ENCODE results near the gene GPRIN3.
A peak's percentile ranks its signal among the peaks of the same experiment; 100 is the strongest.

GPRIN3 gene

GRCh38 chr4:89296399-89296798 is 11.2 kb downstream of the GPRIN3 start:
- Histone ChIP-seq H3K27me3 (replicated peaks; ENCODE audit: control insufficient read depth, insufficient read depth, low read length, poor library complexity, severe bottlenecking) (no peaks in the 10 kb centered on the region), H3K27ac (ENCODE audit: insufficient read depth, low read length, poor library complexity, severe bottlenecking) (peak overlapping the region; percentile 78), H3K9me3 (ENCODE audit: control insufficient read depth, low read length) (no peaks in the 10 kb centered on the region), H3K4me1 (ENCODE audit: control insufficient read depth, insufficient read depth, low read length, poor library complexity, severe bottlenecking) (peaks cover 73% of the 10 kb centered on the region), H3K36me3 (ENCODE audit: control insufficient read depth, insufficient read depth, low read length) (no peaks in the 10 kb centered on the region), H3K4me3 (ENCODE audit: insufficient read depth, low read depth, low read length, poor library complexity, severe bottlenecking) (no peak overlapping the region)
- no peak for DNase-seq

DNA sequence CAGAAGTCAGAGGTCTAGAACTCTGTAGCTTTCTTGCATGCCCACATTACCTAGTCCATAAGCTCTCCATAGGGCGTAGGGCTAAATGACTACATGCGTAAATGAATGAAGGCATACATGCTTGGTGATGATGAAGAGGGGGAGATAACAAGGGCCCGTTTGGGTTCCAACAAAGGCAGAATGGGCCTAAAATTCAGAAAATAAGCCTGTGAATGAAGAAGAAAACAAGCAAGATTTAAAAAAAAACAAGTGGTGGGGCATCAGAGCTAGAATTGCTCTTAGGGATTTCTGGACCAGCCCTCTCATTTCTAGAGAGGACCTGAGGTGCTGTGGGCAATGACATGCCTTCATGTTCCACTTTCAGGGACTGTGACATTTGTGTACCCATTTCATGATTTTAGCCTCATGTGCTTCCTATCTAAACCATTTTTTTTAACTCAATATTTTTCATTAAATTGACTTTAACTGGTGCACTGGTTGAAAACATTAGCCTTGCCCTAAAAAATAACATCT is 12.1 kb downstream of the GPRIN3 start:
- Histone ChIP-seq H3K9me3 (ENCODE audit: control insufficient read depth, low read length) (no peaks in the 10 kb centered on the region), H3K27me3 (replicated peaks; ENCODE audit: control insufficient read depth, insufficient read depth, low read length, poor library complexity, severe bottlenecking) (no peaks in the 10 kb centered on the region), H3K4me1 (ENCODE audit: control insufficient read depth, insufficient read depth, low read length, poor library complexity, severe bottlenecking) (peaks cover 69% of the 10 kb centered on the region), H3K4me3 (ENCODE audit: insufficient read depth, low read depth, low read length, poor library complexity, severe bottlenecking) (no peak overlapping the region), H3K27ac (ENCODE audit: insufficient read depth, low read length, poor library complexity, severe bottlenecking) (peak overlapping the region; percentile 78), H3K36me3 (ENCODE audit: control insufficient read depth, insufficient read depth, low read length) (no peaks in the 10 kb centered on the region)
- no peak for DNase-seq

DNA sequence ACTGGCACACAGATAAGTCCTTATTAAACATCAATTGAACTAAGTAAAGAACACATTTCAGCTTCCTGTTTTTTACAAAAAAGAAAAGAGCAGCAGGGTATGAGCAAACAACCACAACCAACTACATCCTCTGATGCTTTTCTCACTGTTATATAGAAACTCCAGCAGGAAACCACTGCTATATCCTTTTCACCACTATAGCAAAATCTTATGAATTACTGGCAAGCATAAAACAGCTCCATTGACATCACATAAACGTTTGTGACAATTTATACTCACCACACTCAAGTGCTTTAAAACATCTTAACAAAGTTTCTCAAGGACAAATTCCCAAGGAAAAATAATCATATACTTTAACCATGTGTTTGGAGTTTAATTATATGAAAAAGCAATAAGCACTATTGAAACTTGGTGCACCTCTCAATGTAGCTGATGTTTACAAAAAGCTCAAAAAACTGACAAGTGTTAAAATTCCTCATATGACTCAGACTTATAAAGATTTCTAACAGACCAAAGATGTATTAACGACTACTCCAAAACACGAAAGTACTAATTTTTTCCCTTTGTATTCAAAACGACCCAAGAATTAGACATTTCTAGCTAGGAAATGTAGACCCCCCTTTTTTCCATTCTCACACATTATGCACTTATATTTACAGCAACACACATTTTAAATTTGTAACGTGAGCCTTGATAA is 12.9 kb downstream of the GPRIN3 start:
- Histone ChIP-seq H3K27ac (ENCODE audit: insufficient read depth, low read length, poor library complexity, severe bottlenecking) (peak overlapping the region; percentile 78), H3K27me3 (replicated peaks; ENCODE audit: control insufficient read depth, insufficient read depth, low read length, poor library complexity, severe bottlenecking) (no peaks in the 10 kb centered on the region), H3K4me1 (ENCODE audit: control insufficient read depth, insufficient read depth, low read length, poor library complexity, severe bottlenecking) (peaks cover 69% of the 10 kb centered on the region), H3K4me3 (ENCODE audit: insufficient read depth, low read depth, low read length, poor library complexity, severe bottlenecking) (peak overlapping the region; percentile 17), H3K36me3 (ENCODE audit: control insufficient read depth, insufficient read depth, low read length) (no peaks in the 10 kb centered on the region), H3K9me3 (ENCODE audit: control insufficient read depth, low read length) (no peaks in the 10 kb centered on the region)
- DNase-seq, result no peak

GRCh38 chr4:89293299-89293698 is 14.3 kb downstream of the GPRIN3 start:
- Histone ChIP-seq H3K36me3 (ENCODE audit: control insufficient read depth, insufficient read depth, low read length) (no peaks in the 10 kb centered on the region), H3K9me3 (ENCODE audit: control insufficient read depth, low read length) (no peaks in the 10 kb centered on the region), H3K27ac (ENCODE audit: insufficient read depth, low read length, poor library complexity, severe bottlenecking) (peak overlapping the region; percentile 78), H3K27me3 (replicated peaks; ENCODE audit: control insufficient read depth, insufficient read depth, low read length, poor library complexity, severe bottlenecking) (no peaks in the 10 kb centered on the region), H3K4me1 (ENCODE audit: control insufficient read depth, insufficient read depth, low read length, poor library complexity, severe bottlenecking) (peaks cover 68% of the 10 kb centered on the region), H3K4me3 (ENCODE audit: insufficient read depth, low read depth, low read length, poor library complexity, severe bottlenecking) (peak overlapping the region; percentile 17)
- DNase-seq, result no peak

DNA sequence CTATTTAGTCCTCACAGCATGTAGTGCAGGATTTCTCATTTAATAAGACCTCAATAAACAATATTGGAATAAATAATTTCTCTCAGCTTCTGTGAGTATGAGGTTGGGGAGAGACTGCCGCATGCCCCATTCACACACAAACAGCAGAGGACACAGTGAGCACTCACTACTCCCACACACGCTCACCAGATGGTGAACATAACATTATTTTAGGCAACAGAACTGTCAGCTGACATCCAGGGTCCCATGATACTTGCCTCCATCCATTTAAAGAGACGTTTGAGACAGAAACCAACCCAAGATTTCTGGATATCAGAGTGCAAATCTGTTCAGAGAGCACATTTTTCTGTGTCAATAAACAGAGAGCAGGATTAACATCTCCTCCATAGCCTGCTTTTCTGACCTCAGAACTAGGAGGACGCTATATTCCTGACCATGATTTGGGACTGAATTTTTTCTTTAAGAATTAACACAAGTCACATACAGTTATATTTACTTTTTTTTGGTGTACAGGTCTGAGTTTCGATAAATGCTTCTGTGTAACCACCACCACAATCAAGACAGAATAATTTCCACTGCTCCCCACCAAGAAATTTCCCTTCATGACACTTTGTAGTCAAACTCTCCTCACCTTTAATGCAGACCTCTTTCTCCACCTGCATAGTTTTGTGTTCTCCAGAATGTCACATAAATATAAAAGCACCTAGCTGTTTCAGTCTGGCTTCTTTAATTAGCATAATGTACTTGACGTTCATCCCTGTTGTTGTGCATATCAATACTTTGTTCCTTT is 16.7 kb downstream of the GPRIN3 start:
- no peaks in the 10 kb centered on the region for H3K9me3 ChIP-seq (ENCODE audit: control insufficient read depth, low read length)
- H3K36me3 ChIP-seq (ENCODE audit: control insufficient read depth, insufficient read depth, low read length), result no peaks in the 10 kb centered on the region
- peak overlapping the region; percentile 14 for H3K4me3 ChIP-seq (ENCODE audit: insufficient read depth, low read depth, low read length, poor library complexity, severe bottlenecking)
- no peak for DNase-seq
- peaks cover 63% of the 10 kb centered on the region for H3K4me1 ChIP-seq (ENCODE audit: control insufficient read depth, insufficient read depth, low read length, poor library complexity, severe bottlenecking)
- H3K27me3 ChIP-seq (replicated peaks; ENCODE audit: control insufficient read depth, insufficient read depth, low read length, poor library complexity, severe bottlenecking), result no peaks in the 10 kb centered on the region
- H3K27ac ChIP-seq (ENCODE audit: insufficient read depth, low read length, poor library complexity, severe bottlenecking), result peak overlapping the region; percentile 64

- H3K4me1 ChIP-seq (ENCODE audit: control insufficient read depth, insufficient read depth, low read length, poor library complexity, severe bottlenecking), result peaks cover 64% of the 10 kb centered on the region
- peak overlapping the region; percentile 64 for H3K27ac ChIP-seq (ENCODE audit: insufficient read depth, low read length, poor library complexity, severe bottlenecking)
- H3K27me3 ChIP-seq (replicated peaks; ENCODE audit: control insufficient read depth, insufficient read depth, low read length, poor library complexity, severe bottlenecking), result no peaks in the 10 kb centered on the region
- no peaks in the 10 kb centered on the region for H3K36me3 ChIP-seq (ENCODE audit: control insufficient read depth, insufficient read depth, low read length)
- H3K4me3 ChIP-seq (ENCODE audit: insufficient read depth, low read depth, low read length, poor library complexity, severe bottlenecking), result peak overlapping the region; percentile 30
- no peaks in the 10 kb centered on the region for H3K9me3 ChIP-seq (ENCODE audit: control insufficient read depth, low read length)
- DNase-seq, result no peak
Measured at GRCh38 chr4:89289312-89289711, 18.3 kb downstream of the GPRIN3 start.

- no peaks in the 10 kb centered on the region for H3K27me3 ChIP-seq (replicated peaks; ENCODE audit: control insufficient read depth, insufficient read depth, low read length, poor library complexity, severe bottlenecking)
- peak overlapping the region; percentile 64 for H3K27ac ChIP-seq (ENCODE audit: insufficient read depth, low read length, poor library complexity, severe bottlenecking)
- H3K9me3 ChIP-seq (ENCODE audit: control insufficient read depth, low read length), result no peaks in the 10 kb centered on the region
- H3K36me3 ChIP-seq (ENCODE audit: control insufficient read depth, insufficient read depth, low read length), result no peaks in the 10 kb centered on the region
- peaks cover 66% of the 10 kb centered on the region for H3K4me1 ChIP-seq (ENCODE audit: control insufficient read depth, insufficient read depth, low read length, poor library complexity, severe bottlenecking)
- no peak for DNase-seq
- H3K4me3 ChIP-seq (ENCODE audit: insufficient read depth, low read depth, low read length, poor library complexity, severe bottlenecking), result peak overlapping the region; percentile 30
Measured at GRCh38 chr4:89288430-89288829, 19.2 kb downstream of the GPRIN3 start.

DNA sequence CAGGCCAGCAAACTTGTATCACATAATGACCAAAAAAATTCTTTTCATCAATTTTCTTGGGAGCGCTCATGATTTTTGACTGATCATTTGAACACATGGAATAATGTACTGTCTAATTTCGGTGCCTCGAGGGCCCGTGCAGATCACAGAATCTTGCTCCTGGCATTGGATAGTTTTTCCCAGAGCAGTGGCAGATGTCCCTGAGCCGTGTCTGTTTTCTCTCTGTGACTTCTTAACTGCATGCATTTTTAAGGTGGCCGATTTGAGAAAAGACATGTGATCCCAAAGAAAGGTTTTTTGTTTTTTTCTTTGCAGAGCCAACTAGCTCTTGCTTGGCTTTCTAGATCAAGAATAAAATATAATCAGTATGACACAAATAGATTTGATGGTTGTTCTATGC is 19.7 kb downstream of the GPRIN3 start:
- DNase-seq, result no peak
- H3K27ac ChIP-seq (ENCODE audit: insufficient read depth, low read length, poor library complexity, severe bottlenecking), result peak overlapping the region; percentile 64
- H3K9me3 ChIP-seq (ENCODE audit: control insufficient read depth, low read length), result no peaks in the 10 kb centered on the region
- H3K4me1 ChIP-seq (ENCODE audit: control insufficient read depth, insufficient read depth, low read length, poor library complexity, severe bottlenecking), result peaks cover 66% of the 10 kb centered on the region
- H3K4me3 ChIP-seq (ENCODE audit: insufficient read depth, low read depth, low read length, poor library complexity, severe bottlenecking), result peak overlapping the region; percentile 30
- no peaks in the 10 kb centered on the region for H3K27me3 ChIP-seq (replicated peaks; ENCODE audit: control insufficient read depth, insufficient read depth, low read length, poor library complexity, severe bottlenecking)
- H3K36me3 ChIP-seq (ENCODE audit: control insufficient read depth, insufficient read depth, low read length), result no peaks in the 10 kb centered on the region

DNA sequence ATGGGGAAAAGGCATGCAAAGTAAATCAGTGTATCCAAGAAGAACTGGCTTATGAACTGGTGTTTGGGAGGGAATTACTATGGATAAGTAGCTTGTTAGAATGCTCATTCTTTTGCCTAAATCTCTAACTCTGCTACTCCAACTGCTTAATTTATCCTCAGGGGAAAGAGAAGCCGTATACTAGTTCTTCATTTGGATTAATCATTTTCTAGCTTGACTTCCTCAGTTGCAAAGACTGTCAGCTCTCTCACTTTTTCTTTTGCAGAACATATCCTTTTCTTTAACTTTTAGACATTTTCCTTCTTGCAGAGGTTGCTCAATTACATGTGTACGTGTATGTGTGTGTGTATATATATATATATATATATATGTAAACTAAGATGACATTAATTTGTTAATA is 21.9 kb downstream of the GPRIN3 start:
- Histone ChIP-seq H3K27ac (ENCODE audit: insufficient read depth, low read length, poor library complexity, severe bottlenecking) (peak overlapping the region; percentile 53), H3K36me3 (ENCODE audit: control insufficient read depth, insufficient read depth, low read length) (no peaks in the 10 kb centered on the region), H3K4me1 (ENCODE audit: control insufficient read depth, insufficient read depth, low read length, poor library complexity, severe bottlenecking) (peaks cover 72% of the 10 kb centered on the region), H3K4me3 (ENCODE audit: insufficient read depth, low read depth, low read length, poor library complexity, severe bottlenecking) (peak overlapping the region; percentile 5), H3K27me3 (replicated peaks; ENCODE audit: control insufficient read depth, insufficient read depth, low read length, poor library complexity, severe bottlenecking) (no peaks in the 10 kb centered on the region), H3K9me3 (ENCODE audit: control insufficient read depth, low read length) (no peaks in the 10 kb centered on the region)
- no peak for DNase-seq

DNA sequence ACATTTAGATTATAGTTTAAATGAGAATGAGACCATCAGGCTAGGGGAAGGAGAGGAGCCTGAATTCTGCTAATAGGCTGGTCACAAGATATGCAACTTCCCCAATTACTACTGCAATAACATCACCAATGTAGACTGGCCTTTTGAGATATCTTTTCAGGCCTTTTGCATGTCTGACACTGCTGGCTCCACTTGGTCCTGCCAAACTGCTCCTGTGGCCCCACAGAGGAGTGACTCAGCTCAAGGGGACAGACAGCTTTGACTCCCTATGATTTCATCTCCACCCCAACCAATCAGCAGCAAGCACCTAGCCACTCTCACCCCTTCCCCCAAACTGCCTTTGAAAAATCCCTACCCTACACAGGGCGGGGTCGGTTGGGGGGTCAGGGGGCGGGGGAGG is 22.8 kb downstream of the GPRIN3 start:
- peak in 1 of 3 donors; percentile 43 for DNase-seq
- Histone ChIP-seq H3K4me3 (ENCODE audit: insufficient read depth, low read depth, low read length, poor library complexity, severe bottlenecking) (no peak overlapping the region), H3K36me3 (ENCODE audit: control insufficient read depth, insufficient read depth, low read length) (no peaks in the 10 kb centered on the region), H3K27ac (ENCODE audit: insufficient read depth, low read length, poor library complexity, severe bottlenecking) (peak overlapping the region; percentile 85), H3K27me3 (replicated peaks; ENCODE audit: control insufficient read depth, insufficient read depth, low read length, poor library complexity, severe bottlenecking) (no peaks in the 10 kb centered on the region), H3K9me3 (ENCODE audit: control insufficient read depth, low read length) (no peaks in the 10 kb centered on the region), H3K4me1 (ENCODE audit: control insufficient read depth, insufficient read depth, low read length, poor library complexity, severe bottlenecking) (peaks cover 64% of the 10 kb centered on the region)

Measured in effector memory CD4-positive, alpha-beta T cell (primary cell).